RWPE2 (cell line): Measurements from ENCODE around the gene ZG16.

ENCODE experiments used
- ATAC-seq: fragments of 200-7000 bp; cut with Tn5 transposase; 3 replicates; pipeline ENCODE4 v1.9.1; 2021; ENCODE audit warnings: low read depth
- DNase-seq: peaks from one replicate; pipeline ENCODE4 v3.0.0-alpha.2; 2020; ENCODE audit warnings: low spot score
- H3K27ac ChIP-seq: fragments of 450-650 bp; 2 replicates; pipeline ENCODE4 v1.5.1; 2017; ENCODE audit warnings: mild to moderate bottlenecking; ENCODE audit not compliant: poor library complexity, severe bottlenecking
- H3K27me3 ChIP-seq: fragments of 250-450 bp; sonication (Bioruptor Pico); 2 replicates; pipeline ENCODE4 v1.5.1; 2021; ENCODE audit warnings: mild to moderate bottlenecking, moderate library complexity; ENCODE audit not compliant: insufficient read depth, poor library complexity, severe bottlenecking
- H3K36me3 ChIP-seq: fragments of 250-450 bp; sonication (Bioruptor Pico); 2 replicates; pipeline ENCODE4 v1.5.1; 2020; ENCODE audit warnings: low read depth, mild to moderate bottlenecking, moderate library complexity
- H3K4me1 ChIP-seq: fragments of 250-450 bp; sonication (Bioruptor Pico); 2 replicates; pipeline ENCODE4 v1.5.1; 2021; ENCODE audit warnings: mild to moderate bottlenecking, moderate library complexity; ENCODE audit not compliant: insufficient read depth, poor library complexity, severe bottlenecking
- H3K4me3 ChIP-seq: fragments of 250-450 bp; sonication (Bioruptor Pico); 2 replicates; pipeline ENCODE4 v1.5.1; 2021; ENCODE audit warnings: mild to moderate bottlenecking, moderate library complexity; ENCODE audit not compliant: severe bottlenecking
- H3K9me3 ChIP-seq: fragments of 250-450 bp; sonication (Bioruptor Pico); 2 replicates; pipeline ENCODE4 v1.5.1; 2021; ENCODE audit warnings: mild to moderate bottlenecking, moderate library complexity; ENCODE audit not compliant: severe bottlenecking
- TF ChIP-seq, protein P1 (sequence below): fragments of 450-650 bp; IDR thresholded peaks from one replicate; pipeline ENCODE4 v1.5.1; 2017; ENCODE audit warnings: mild to moderate bottlenecking, moderate library complexity; ENCODE audit not compliant: poor library complexity, severe bottlenecking

Gene ZG16

GRCh38 chr16:29818082-29818481 is 40.0 kb downstream of the ZG16 start:
- Histone ChIP-seq H3K36me3 (peaks cover 31% of the 10 kb centered on the region), H3K4me1 (peaks cover 15% of the 10 kb centered on the region), H3K27ac (peak overlapping the region; percentile 79), H3K9me3 (no peaks in the 10 kb centered on the region), H3K27me3 (no peaks in the 10 kb centered on the region), H3K4me3 (no peak overlapping the region)
- no peak for DNase-seq
- no peak for ATAC-seq
- TF ChIP-seq, protein P1, sequence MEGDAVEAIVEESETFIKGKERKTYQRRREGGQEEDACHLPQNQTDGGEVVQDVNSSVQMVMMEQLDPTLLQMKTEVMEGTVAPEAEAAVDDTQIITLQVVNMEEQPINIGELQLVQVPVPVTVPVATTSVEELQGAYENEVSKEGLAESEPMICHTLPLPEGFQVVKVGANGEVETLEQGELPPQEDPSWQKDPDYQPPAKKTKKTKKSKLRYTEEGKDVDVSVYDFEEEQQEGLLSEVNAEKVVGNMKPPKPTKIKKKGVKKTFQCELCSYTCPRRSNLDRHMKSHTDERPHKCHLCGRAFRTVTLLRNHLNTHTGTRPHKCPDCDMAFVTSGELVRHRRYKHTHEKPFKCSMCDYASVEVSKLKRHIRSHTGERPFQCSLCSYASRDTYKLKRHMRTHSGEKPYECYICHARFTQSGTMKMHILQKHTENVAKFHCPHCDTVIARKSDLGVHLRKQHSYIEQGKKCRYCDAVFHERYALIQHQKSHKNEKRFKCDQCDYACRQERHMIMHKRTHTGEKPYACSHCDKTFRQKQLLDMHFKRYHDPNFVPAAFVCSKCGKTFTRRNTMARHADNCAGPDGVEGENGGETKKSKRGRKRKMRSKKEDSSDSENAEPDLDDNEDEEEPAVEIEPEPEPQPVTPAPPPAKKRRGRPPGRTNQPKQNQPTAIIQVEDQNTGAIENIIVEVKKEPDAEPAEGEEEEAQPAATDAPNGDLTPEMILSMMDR, result no peak

GRCh38 chr16:29819506-29819905 is 41.5 kb downstream of the ZG16 start:
- peaks cover 31% of the 10 kb centered on the region for H3K36me3 ChIP-seq
- H3K27ac ChIP-seq, result peak overlapping the region; percentile 93
- no peak overlapping the region for H3K4me3 ChIP-seq

GRCh38 chr16:29820271-29820701 is 42.2 kb downstream of the ZG16 start, which contains the start of gene MVP:
MVP (plus strand) TSS chr16:29820462; CDS start chr16:29830550, 10,088 bp downstream.
- DNase-seq (no peak), ATAC-seq (peak; percentile 49)
- no peaks in the 10 kb centered on the region for H3K9me3 ChIP-seq
- peak within 1 kb of the TSS; percentile 39 for H3K4me3 ChIP-seq
- H3K36me3 ChIP-seq, result peaks cover 31% of the 10 kb centered on the region
- TF ChIP-seq, protein P1, result no peak
- no peaks in the 10 kb centered on the region for H3K27me3 ChIP-seq
- peak within 1 kb of the TSS; percentile 93 for H3K27ac ChIP-seq
- peaks cover 27% of the 10 kb centered on the region for H3K4me1 ChIP-seq

More at GRCh38 chr16:29819506-29819905, 41.5 kb downstream of the ZG16 start:
- TF ChIP-seq, protein P1, result peak; percentile 47
- DNase-seq (no peak), ATAC-seq (no peak)
- Histone ChIP-seq H3K27me3 (no peaks in the 10 kb centered on the region), H3K4me1 (peaks cover 19% of the 10 kb centered on the region), H3K9me3 (no peaks in the 10 kb centered on the region)

DNA sequence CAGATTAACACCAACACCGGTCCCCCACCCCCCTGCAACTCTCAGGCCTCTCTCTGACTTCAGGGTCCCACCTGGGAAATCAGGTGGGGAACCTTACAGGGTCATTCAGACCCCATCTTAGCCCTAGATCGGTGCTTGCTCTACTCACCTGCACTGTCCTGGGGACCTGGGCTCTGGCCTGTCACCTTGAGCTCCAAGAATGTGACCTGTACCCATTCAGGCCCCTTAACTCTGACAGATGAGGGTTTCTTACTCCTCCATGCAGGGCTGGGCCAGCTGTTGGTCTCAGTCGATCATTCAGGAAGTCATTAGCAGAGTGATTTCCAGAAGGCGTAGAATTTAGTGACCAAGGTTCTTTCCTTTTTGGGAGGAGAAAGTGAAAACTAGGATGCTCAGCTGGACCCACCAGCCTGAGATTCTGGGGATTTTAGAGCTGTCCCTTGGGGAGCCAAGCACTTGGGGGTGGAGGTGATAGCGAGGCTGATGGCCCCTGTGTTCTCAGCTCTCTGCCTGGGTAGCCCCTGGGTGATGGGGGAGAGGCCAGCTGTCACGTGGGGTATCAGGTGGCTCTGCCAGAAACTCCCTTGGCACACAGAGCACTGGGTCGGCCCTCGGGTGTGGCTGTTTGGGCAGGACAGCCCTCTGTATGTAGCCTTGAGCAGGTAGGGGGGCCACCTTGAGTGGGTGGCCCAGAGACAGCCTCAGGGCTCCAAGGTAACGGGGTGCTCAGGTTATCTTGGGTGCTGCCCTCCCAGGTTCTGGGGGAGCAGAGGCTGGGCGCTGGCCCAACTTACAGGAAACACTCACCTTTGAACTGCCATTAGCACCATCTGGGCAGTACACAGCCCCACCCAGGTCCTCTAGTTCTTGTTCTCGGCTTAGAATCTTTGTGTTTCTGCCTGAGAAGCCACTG is 42.9 kb downstream of the ZG16 start:
- ATAC-seq (peak; percentile 44), DNase-seq (no peak)
- TF ChIP-seq, protein P1, result no peak
- H3K4me3 ChIP-seq, result peak overlapping the region; percentile 39
- peak overlapping the region; percentile 93 for H3K27ac ChIP-seq
- no peaks in the 10 kb centered on the region for H3K9me3 ChIP-seq
- peaks cover 35% of the 10 kb centered on the region for H3K36me3 ChIP-seq
- peaks cover 31% of the 10 kb centered on the region for H3K4me1 ChIP-seq
- no peaks in the 10 kb centered on the region for H3K27me3 ChIP-seq
